Osteoblast (primary cell): ENCODE measurements around the gene MTG2. TPM values are rescaled to one million over a fixed set of nuclear protein-coding genes. Genes with fewer than 3 reads are reported as not detected.

ENCODE experiments used
- DNase-seq: peaks from one replicate; pipeline ENCODE4 v3.0.0; 2011; ENCODE audit warnings: low spot score, mixed read lengths; ENCODE audit not compliant: insufficient read length; ENCODE audit errors: missing footprints
- H2AFZ ChIP-seq: 2 replicates; pipeline ENCODE4 v1.6.0; 2011; ENCODE audit warnings: mild to moderate bottlenecking, low read length
- H3K27ac ChIP-seq: 2 replicates; pipeline ENCODE4 v1.5.1; 2011; ENCODE audit warnings: mild to moderate bottlenecking, low read depth, low read length, moderate library complexity
- H3K27me3 ChIP-seq: 2 replicates; pipeline ENCODE4 v1.6.0; 2012; ENCODE audit warnings: mild to moderate bottlenecking, control low read depth, inconsistent platforms, low read length, moderate library complexity; ENCODE audit not compliant: insufficient read depth
- H3K36me3 ChIP-seq: 2 replicates; pipeline ENCODE4 v1.5.1; 2011; ENCODE audit warnings: mild to moderate bottlenecking, low read length, control low read depth, moderate library complexity; ENCODE audit not compliant: insufficient read depth
- H3K4me1 ChIP-seq: 2 replicates; pipeline ENCODE4 v1.5.1; 2011; ENCODE audit warnings: mild to moderate bottlenecking, low read length, control low read depth, moderate library complexity; ENCODE audit not compliant: insufficient read depth
- H3K4me2 ChIP-seq: 2 replicates; pipeline ENCODE4 v1.6.0; 2011; ENCODE audit warnings: mild to moderate bottlenecking, low read length; ENCODE audit not compliant: insufficient read depth
- H3K4me3 ChIP-seq: fragments of 200-600 bp; sonication (generic); 3 replicates; pipeline ENCODE4 v1.5.1; 2012; ENCODE audit warnings: mild to moderate bottlenecking, low read length, inconsistent platforms; ENCODE audit not compliant: insufficient read depth
- H3K79me2 ChIP-seq: 2 replicates; pipeline ENCODE4 v1.6.0; 2012; ENCODE audit warnings: mild to moderate bottlenecking, low read length, control low read depth, inconsistent platforms; ENCODE audit not compliant: insufficient read depth
- H3K9me3 ChIP-seq: 2 replicates; pipeline ENCODE4 v1.5.1; 2011; ENCODE audit warnings: low read depth, low read length, control low read depth
- H4K20me1 ChIP-seq: 2 replicates; pipeline ENCODE4 v1.6.0; 2012; ENCODE audit warnings: mild to moderate bottlenecking, low read length, control low read depth; ENCODE audit not compliant: insufficient read depth
- CTCF ChIP-seq: IDR thresholded peaks from 2 replicates; pipeline ENCODE4 v1.5.1; 2011; ENCODE audit warnings: mild to moderate bottlenecking, low read depth, low read length, moderate library complexity; ENCODE audit errors: extremely low read depth
- total RNA-seq: library from RNA; depleted of rRNA; stranded (reverse); fragments of >200 nt; gene quantifications from 2 replicates; pipeline ENCODE4 v1.2.3, GENCODE V29; 2012

The MTG2 gene
- total RNA-seq, 1 donor: 22.1 TPM

- DNase-seq: peak; percentile 95
- Histone ChIP-seq H3K4me2 (peak overlapping the region; percentile 49), H3K4me1 (peaks cover 21% of the 10 kb centered on the region), H4K20me1 (peaks cover 23% of the 10 kb centered on the region), H3K9me3 (no peaks in the 10 kb centered on the region), H3K4me3 (peak overlapping the region; percentile 21), H3K27me3 (no peaks in the 10 kb centered on the region), H3K79me2 (no peaks in the 10 kb centered on the region), H3K36me3 (peaks cover 24% of the 10 kb centered on the region), H2AFZ (no peak overlapping the region), H3K27ac (peak overlapping the region; percentile 36)
- TF ChIP-seq CTCF: no peak
These were observed 20.7 kb downstream of the MTG2 start for GRCh38 chr20:62203378-62204030.

GRCh38 chr20:62205618-62206387 lies 23.0 kb downstream of the MTG2 start:
- Histone ChIP-seq H3K27ac (no peak overlapping the region), H3K4me3 (no peak overlapping the region), H3K4me1 (peaks cover 21% of the 10 kb centered on the region), H3K4me2 (no peak overlapping the region), H3K79me2 (no peaks in the 10 kb centered on the region), H3K36me3 (peaks cover 9% of the 10 kb centered on the region), H3K9me3 (no peaks in the 10 kb centered on the region), H2AFZ (no peak overlapping the region), H3K27me3 (peaks cover 9% of the 10 kb centered on the region), H4K20me1 (peaks cover 31% of the 10 kb centered on the region)
- TF ChIP-seq CTCF: no peak
- DNase-seq: peak; percentile 71

GRCh38 chr20:62206388-62206775 lies 23.6 kb downstream of the MTG2 start:
- no peak for TF ChIP-seq CTCF
- Histone ChIP-seq H3K36me3 (peaks cover 6% of the 10 kb centered on the region), H4K20me1 (peaks cover 31% of the 10 kb centered on the region), H3K27ac (no peak overlapping the region), H3K4me1 (peaks cover 21% of the 10 kb centered on the region), H2AFZ (no peak overlapping the region), H3K4me3 (no peak overlapping the region), H3K79me2 (no peaks in the 10 kb centered on the region), H3K27me3 (peaks cover 9% of the 10 kb centered on the region), H3K4me2 (no peak overlapping the region), H3K9me3 (no peaks in the 10 kb centered on the region)
- peak; percentile 42 for DNase-seq

- H3K27me3 ChIP-seq: peaks cover 13% of the 10 kb centered on the region
- H3K4me1 ChIP-seq: peaks cover 6% of the 10 kb centered on the region
- no peak for TF ChIP-seq CTCF
- H3K79me2 ChIP-seq: no peaks in the 10 kb centered on the region
- no peak overlapping the region for H3K4me3 ChIP-seq
- peaks cover 21% of the 10 kb centered on the region for H4K20me1 ChIP-seq
- no peak overlapping the region for H2AFZ ChIP-seq
- H3K9me3 ChIP-seq: no peaks in the 10 kb centered on the region
- H3K36me3 ChIP-seq: no peaks in the 10 kb centered on the region
- H3K4me2 ChIP-seq: no peak overlapping the region
- H3K27ac ChIP-seq: no peak overlapping the region
- DNase-seq: peak; percentile 78
These were observed 25.4 kb downstream of the MTG2 start for GRCh38 chr20:62208061-62208794.
